Activated B cell treated with CpG ODN at 0.5 μM for 24 hours (primary cell): ENCODE measurements around the gene KDR. TPM values are rescaled to one million over a fixed set of nuclear protein-coding genes. Genes with fewer than 3 reads are reported as not detected.

ENCODE experiments used
- ATAC-seq: fragments of 200-7000 bp; cut with Tn5 transposase; one replicate; pipeline ENCODE4 v1.10.0; 2021; ENCODE audit warnings: low read depth, mild to moderate bottlenecking, moderate library complexity
- CTCF ChIA-PET: fragments of 350-600 bp; sonication (Branson Sonifier 250); formaldehyde crosslinking; loops from one replicate; lab custom pipeline; 2021; ENCODE audit warnings: antibody characterized with exemption; lab: Charles Lee
- POLR2A ChIA-PET: fragments of 350-600 bp; sonication (Branson Sonifier 250); formaldehyde crosslinking; loops from one replicate; lab custom pipeline; 2021; ENCODE audit warnings: antibody characterized with exemption; lab: Charles Lee
- DNase-seq: peaks from one replicate; pipeline ENCODE4 v3.0.0; 2022
- H3K27ac Mint-ChIP-seq: one replicate; pipeline ENCODE4 v1.8.0; 2020; ENCODE audit warnings: mixed read lengths
- H3K27me3 Mint-ChIP-seq: one replicate; pipeline ENCODE4 v1.8.0; 2021; ENCODE audit warnings: mixed read lengths
- H3K36me3 Mint-ChIP-seq: one replicate; pipeline ENCODE4 v1.8.0; 2021; ENCODE audit warnings: low read depth, mixed read lengths
- H3K4me1 Mint-ChIP-seq: one replicate; pipeline ENCODE4 v1.8.0; 2021; ENCODE audit warnings: mixed read lengths
- H3K4me3 Mint-ChIP-seq: one replicate; pipeline ENCODE4 v1.8.0; 2020; ENCODE audit warnings: mild to moderate bottlenecking, mixed read lengths
- H3K9me3 Mint-ChIP-seq: one replicate; pipeline ENCODE4 v1.8.0; 2020; ENCODE audit warnings: mixed read lengths
- intact Hi-C: fragments of 100-400 bp; cut with micrococcal nuclease; formaldehyde crosslinking; loops from one replicate; pipeline ENCODE4 v1.15.1; 2024
- total RNA-seq: library from RNA; stranded (reverse); gene quantifications from 2 replicates; pipeline ENCODE4 v1.2.3, GENCODE V29; 2022
- TF ChIP-seq, protein P1 (sequence below): fragments of 200-600 bp; IDR thresholded peaks from one replicate; pipeline ENCODE4 v1.8.0; 2022; ENCODE audit warnings: antibody characterized with exemption, mild to moderate bottlenecking

Gene KDR
- total RNA-seq, 1 donor from 2014 or later: not detected

DNA sequence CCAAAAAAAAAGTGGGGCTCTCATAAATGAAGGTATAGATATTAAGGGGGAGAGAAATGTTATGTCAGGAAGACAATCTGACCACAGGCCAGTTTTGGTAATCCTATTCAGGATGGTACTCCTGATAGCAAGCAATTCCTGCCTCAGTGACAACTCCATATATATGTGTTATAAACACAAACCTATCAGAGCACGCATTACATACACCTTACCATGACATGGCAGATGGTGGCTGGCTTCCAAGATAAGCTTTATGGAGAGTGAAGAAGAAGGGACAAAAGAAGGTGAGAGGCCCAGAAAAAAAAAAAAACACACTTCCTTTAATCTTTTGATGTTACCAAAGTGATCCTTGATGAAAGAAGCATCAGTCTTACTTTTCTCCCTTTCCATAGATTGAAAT is 29.5 kb upstream of the KDR start:
- TF ChIP-seq, protein P1, sequence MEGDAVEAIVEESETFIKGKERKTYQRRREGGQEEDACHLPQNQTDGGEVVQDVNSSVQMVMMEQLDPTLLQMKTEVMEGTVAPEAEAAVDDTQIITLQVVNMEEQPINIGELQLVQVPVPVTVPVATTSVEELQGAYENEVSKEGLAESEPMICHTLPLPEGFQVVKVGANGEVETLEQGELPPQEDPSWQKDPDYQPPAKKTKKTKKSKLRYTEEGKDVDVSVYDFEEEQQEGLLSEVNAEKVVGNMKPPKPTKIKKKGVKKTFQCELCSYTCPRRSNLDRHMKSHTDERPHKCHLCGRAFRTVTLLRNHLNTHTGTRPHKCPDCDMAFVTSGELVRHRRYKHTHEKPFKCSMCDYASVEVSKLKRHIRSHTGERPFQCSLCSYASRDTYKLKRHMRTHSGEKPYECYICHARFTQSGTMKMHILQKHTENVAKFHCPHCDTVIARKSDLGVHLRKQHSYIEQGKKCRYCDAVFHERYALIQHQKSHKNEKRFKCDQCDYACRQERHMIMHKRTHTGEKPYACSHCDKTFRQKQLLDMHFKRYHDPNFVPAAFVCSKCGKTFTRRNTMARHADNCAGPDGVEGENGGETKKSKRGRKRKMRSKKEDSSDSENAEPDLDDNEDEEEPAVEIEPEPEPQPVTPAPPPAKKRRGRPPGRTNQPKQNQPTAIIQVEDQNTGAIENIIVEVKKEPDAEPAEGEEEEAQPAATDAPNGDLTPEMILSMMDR: no peak
- Mint-ChIP-seq H3K36me3 (no peaks in the 10 kb centered on the region), H3K27me3 (peaks cover 16% of the 10 kb centered on the region), H3K4me1 (no peaks in the 10 kb centered on the region), H3K9me3 (peaks cover 5% of the 10 kb centered on the region), H3K27ac (no peak overlapping the region), H3K4me3 (no peak overlapping the region)
- POLR2A ChIA-PET: no interaction called here
- DNase-seq: no peak
- ATAC-seq: no peak
- intact Hi-C loops: no loop called here
- CTCF ChIA-PET: no interaction called here

DNA sequence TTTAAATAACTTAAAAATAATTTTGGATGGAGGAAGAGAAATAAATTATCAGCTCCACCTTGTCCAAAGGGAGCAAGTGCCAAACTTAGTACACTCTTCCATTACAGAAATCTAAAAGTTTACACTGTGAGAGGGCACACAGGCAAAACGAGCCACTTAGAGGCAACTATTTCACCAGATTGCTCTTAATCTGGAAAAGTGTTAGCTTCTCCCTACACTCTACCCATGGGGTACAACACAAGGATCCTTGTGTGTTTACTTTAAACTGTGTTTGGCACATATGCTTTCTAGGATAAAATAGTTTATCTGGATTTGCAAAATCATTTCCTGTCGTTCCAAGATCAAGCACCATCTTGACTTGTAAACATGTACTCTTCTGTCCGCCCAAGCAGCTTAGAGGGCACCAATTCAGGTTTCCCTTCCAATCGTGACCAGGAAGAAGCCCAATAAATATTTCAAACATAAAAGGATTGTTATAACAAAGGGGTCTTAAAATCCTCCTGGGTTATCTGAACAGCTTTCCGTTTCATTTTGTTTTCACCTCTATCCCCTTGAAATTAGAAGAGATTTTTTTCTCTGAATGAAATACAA is 29.0 kb upstream of the KDR start:
- ATAC-seq (no peak), DNase-seq (no peak)
- ChIA-PET POLR2A (no interaction called here), CTCF (no interaction called here)
- intact Hi-C loops: no loop called here
- peaks cover 16% of the 10 kb centered on the region for H3K27me3 Mint-ChIP-seq
- peaks cover 5% of the 10 kb centered on the region for H3K9me3 Mint-ChIP-seq
- no peaks in the 10 kb centered on the region for H3K4me1 Mint-ChIP-seq
- no peaks in the 10 kb centered on the region for H3K36me3 Mint-ChIP-seq
- no peak overlapping the region for H3K27ac Mint-ChIP-seq
- no peak overlapping the region for H3K4me3 Mint-ChIP-seq
- TF ChIP-seq, protein P1: no peak

DNA sequence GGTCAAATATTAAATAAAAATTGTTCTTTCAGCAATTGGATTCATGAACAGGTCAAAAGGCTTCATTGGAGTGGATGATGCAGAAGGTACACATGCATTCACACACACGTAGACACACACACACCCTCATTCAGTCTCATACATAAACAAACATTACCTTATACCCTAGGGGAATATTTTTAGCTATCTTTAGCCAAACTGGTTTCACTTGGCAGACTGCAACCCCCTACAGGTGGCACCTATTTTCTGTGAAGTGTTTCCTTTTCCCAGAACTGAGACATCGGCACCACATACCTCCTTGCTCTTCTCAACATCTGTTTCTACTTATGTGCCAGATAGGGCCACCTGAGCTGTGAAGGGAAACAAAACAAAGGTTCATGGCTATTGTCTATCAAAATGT is 18.5 kb upstream of the KDR start:
- TF ChIP-seq, protein P1: no peak
- no peaks in the 10 kb centered on the region for H3K9me3 Mint-ChIP-seq
- intact Hi-C loops: no loop called here
- ChIA-PET CTCF (no interaction called here), POLR2A (no interaction called here)
- H3K4me1 Mint-ChIP-seq: no peaks in the 10 kb centered on the region
- H3K36me3 Mint-ChIP-seq: no peaks in the 10 kb centered on the region
- no peaks in the 10 kb centered on the region for H3K27me3 Mint-ChIP-seq
- no peak overlapping the region for H3K27ac Mint-ChIP-seq
- no peak for DNase-seq
- H3K4me3 Mint-ChIP-seq: no peak overlapping the region
- no peak for ATAC-seq

DNA sequence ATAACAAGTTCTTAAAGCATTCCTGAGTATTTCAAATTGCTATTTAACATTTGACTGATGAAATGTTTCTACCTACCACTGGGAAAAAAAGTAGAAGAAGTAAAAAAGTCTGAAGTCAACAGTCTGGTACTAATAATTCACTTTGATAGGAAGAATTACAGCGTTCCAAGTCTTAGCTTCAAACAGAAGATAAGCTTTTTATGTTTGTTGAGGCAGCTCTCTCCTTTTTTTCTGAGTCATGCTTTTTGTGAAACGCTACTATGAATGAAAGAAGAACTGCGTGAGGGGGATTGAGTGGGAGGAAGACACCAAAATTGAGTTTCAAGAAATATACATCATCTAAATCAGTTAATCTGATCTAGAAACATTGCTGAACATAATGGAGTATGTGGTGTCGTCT is 13.0 kb upstream of the KDR start:
- intact Hi-C loops: no loop called here
- ChIA-PET CTCF (no interaction called here), POLR2A (no interaction called here)
- no peak overlapping the region for H3K4me3 Mint-ChIP-seq
- H3K36me3 Mint-ChIP-seq: no peaks in the 10 kb centered on the region
- no peak overlapping the region for H3K27ac Mint-ChIP-seq
- H3K4me1 Mint-ChIP-seq: no peaks in the 10 kb centered on the region
- peaks cover 3% of the 10 kb centered on the region for H3K27me3 Mint-ChIP-seq
- no peak for ATAC-seq
- no peak for DNase-seq
- TF ChIP-seq, protein P1: no peak
- no peaks in the 10 kb centered on the region for H3K9me3 Mint-ChIP-seq

DNA sequence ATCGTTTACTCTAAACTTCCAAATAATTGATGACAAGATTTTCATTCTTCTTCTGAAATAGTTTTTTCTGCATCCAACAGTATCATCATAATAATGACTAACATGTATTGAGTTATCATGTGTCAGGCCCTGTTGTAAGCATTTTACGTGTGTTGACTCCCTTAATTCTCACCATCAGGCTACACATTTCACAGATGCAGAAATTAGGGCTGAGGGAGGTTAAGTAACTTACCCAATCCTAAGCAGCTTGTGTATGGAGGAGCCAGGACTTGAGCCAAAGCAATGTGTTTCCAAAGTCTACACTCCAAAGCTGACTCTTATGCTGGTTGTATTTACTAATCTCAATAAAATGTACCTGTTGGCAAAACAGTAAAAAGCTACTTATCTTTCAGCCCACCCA is 11.2 kb upstream of the KDR start:
- intact Hi-C loops: no loop called here
- CTCF ChIA-PET: no interaction called here

More for the DNA sequence above, 11.2 kb upstream of the KDR start:
- Mint-ChIP-seq H3K36me3 (no peaks in the 10 kb centered on the region), H3K27me3 (peaks cover 3% of the 10 kb centered on the region), H3K9me3 (no peaks in the 10 kb centered on the region), H3K4me1 (no peaks in the 10 kb centered on the region), H3K27ac (no peak overlapping the region), H3K4me3 (no peak overlapping the region)
- ATAC-seq (no peak), DNase-seq (no peak)
- TF ChIP-seq, protein P1: no peak
- POLR2A ChIA-PET: no interaction called here
